Mucosa of descending colon (tissue), 3 donors: ENCODE results near the gene TLR5. TPM values are rescaled to one million over a fixed set of nuclear protein-coding genes. Genes with fewer than 3 reads are reported as not detected.
A peak's percentile ranks its signal among the peaks of the same experiment; 100 is the strongest.

Source experiments
- ATAC-seq: fragments of 200-7000 bp; cut with Tn5 transposase; one replicate; pipeline ENCODE4 v1.9.1; 2020; ENCODE audit warnings: mild to moderate bottlenecking, moderate library complexity
- DNase-seq, 3 donors: peaks; one replicate each; pipeline ENCODE4 v3.0.0-alpha.2; 2020
- H3K36me3 ChIP-seq: fragments of 200-600 bp; one replicate; pipeline ENCODE4 v1.8.0; 2021; ENCODE audit warnings: low read depth, mild to moderate bottlenecking
- H3K4me1 ChIP-seq: fragments of 200-600 bp; one replicate; pipeline ENCODE4 v1.8.0; 2021; ENCODE audit warnings: low read depth, mild to moderate bottlenecking
- H3K4me3 ChIP-seq: fragments of 200-600 bp; one replicate; pipeline ENCODE4 v1.8.0; 2021; ENCODE audit warnings: mild to moderate bottlenecking
- H3K9me3 ChIP-seq: fragments of 200-600 bp; one replicate; pipeline ENCODE4 v1.8.0; 2021; ENCODE audit warnings: mild to moderate bottlenecking
- CTCF ChIP-seq: fragments of 200-600 bp; IDR thresholded peaks from one replicate; pipeline ENCODE4 v1.8.0; 2022; ENCODE audit warnings: antibody characterized with exemption, mild to moderate bottlenecking
- intact Hi-C, 2 donors: fragments of 100-400 bp; cut with DNase I in 1 of 2; cut with micrococcal nuclease in 1 of 2; formaldehyde crosslinking; loops; one replicate each; pipeline versions ENCODE4 v1.11.0 to v1.11.1; 2022; cut with DNase I, micrococcal nuclease
- total RNA-seq, 3 donors: library from RNA; stranded (reverse); fragmentation: NEBNext Ultra II Directional in 2 of 3; extraction: Animal tissue kit (Norgen Biotek cat#: 25700) in 2 of 3; gene quantifications; one replicate each; pipeline versions ENCODE4 v1.2.1 to v1.2.4, GENCODE V29; 2021 to 2023
- donor health status: DM: no; HTN: no; CAD: no; lungs with moderate emphysema.
- donor health status: DM: no; HTN: no; CAD: no.
- donor health status: DM: no; HTN: yes; CAD: no.

The TLR5 gene
- total RNA-seq, 3 donors from 2014 or later: 2.2 to 6.9 (median 3.9) TPM

DNA sequence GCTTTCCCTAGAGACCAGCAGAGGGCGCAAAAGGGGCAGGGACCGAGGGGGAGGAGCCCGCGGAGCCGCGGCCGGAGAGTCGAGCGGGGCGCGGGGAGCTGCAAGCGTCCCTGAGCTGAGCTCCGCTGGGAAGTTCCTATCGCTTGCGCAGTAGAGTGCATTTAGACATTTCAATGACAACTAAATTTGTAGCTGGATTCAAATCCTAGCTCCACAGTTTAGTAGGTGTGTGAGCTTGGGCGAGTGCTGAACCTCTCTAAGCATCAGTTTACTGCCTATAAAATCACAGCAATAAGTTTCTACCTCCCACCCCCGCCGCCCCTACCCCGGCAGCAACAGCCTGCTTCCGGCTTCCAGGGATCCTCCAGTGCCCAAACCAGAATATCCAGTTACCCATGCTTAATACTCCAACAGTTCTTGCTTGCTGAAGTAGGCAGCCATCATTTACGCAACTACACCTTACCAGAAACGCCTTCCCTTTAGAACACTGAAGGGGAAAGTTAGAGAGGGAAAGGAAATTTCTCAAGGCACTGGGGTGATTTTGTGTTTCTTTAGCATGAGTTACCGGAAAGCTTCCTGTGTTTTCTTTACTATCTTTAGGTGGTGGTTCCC is 9.1 kb downstream of the TLR5 start:
- Histone ChIP-seq H3K4me1 (peaks cover 15% of the 10 kb centered on the region), H3K9me3 (no peaks in the 10 kb centered on the region), H3K4me3 (no peak overlapping the region), H3K36me3 (no peaks in the 10 kb centered on the region)
- intact Hi-C loops: loop anchor here (10.0 kb wide), 1 partner anchor 551 kb away; no protein-coding TSS in a partner anchor
- peak; percentile 90 for TF ChIP-seq CTCF
- DNase-seq (peak; percentile 83 to 86 (median 86)), ATAC-seq (peak; percentile 95)

- no peak for DNase-seq
- intact Hi-C loops: loop anchor here (10.0 kb wide), 1 partner anchor 551 kb away; no protein-coding TSS in a partner anchor
- Histone ChIP-seq H3K9me3 (no peaks in the 10 kb centered on the region), H3K4me3 (no peak overlapping the region), H3K4me1 (peaks cover 15% of the 10 kb centered on the region), H3K36me3 (no peaks in the 10 kb centered on the region)
- peak; percentile 1 for ATAC-seq
- TF ChIP-seq CTCF: no peak
Measured at GRCh38 chr1:223133306-223133823, 9.7 kb downstream of the TLR5 start.

GRCh38 chr1:223129229-223129901 is 13.7 kb downstream of the TLR5 start:
- H3K36me3 ChIP-seq: no peaks in the 10 kb centered on the region
- DNase-seq (peak; percentile 75 to 82 (median 76)), ATAC-seq (peak; percentile 62)
- H3K4me3 ChIP-seq: no peak overlapping the region
- TF ChIP-seq CTCF: peak; percentile 83
- peaks cover 4% of the 10 kb centered on the region for H3K4me1 ChIP-seq
- intact Hi-C loops: loop anchor here in 1 of 2 donors (10.0 kb wide), 1 partner anchor 335 kb away; no protein-coding TSS in a partner anchor
- H3K9me3 ChIP-seq: no peaks in the 10 kb centered on the region

DNA sequence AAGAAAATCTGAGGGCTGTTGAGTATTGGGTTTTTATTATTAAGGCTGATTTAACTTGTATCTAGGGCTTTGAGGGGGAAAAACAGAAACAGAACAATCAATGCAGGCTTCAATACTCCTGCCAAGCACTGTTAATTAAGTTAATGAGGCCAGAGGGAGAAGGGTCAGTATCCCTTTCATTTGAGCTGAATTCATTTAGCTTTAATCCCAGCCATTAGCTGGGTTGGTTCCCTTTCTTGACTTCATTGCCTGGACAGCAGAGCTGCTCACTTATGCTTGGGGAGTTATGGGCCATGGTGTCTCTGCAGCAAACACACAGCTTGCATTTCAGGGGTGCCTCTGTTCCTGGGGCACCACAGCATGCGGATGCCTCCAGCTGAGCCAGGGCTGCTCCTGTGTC is 16.3 kb downstream of the TLR5 start:
- peaks cover 2% of the 10 kb centered on the region for H3K4me1 ChIP-seq
- DNase-seq (no peak), ATAC-seq (no peak)

GRCh38 chr1:223125766-223126165 is 17.3 kb downstream of the TLR5 start:
- H3K4me3 ChIP-seq: no peak overlapping the region
- intact Hi-C loops: loop anchor here in 1 of 2 donors (10.0 kb wide), 1 partner anchor 331 kb away; no protein-coding TSS in a partner anchor
- no peak for DNase-seq

More for the DNA sequence above, 16.3 kb downstream of the TLR5 start:
- Histone ChIP-seq H3K36me3 (no peaks in the 10 kb centered on the region), H3K4me3 (no peak overlapping the region), H3K9me3 (no peaks in the 10 kb centered on the region)
- intact Hi-C loops: loop anchor here in 1 of 2 donors (10.0 kb wide), 1 partner anchor 332 kb away; no protein-coding TSS in a partner anchor
- no peak for TF ChIP-seq CTCF

More at GRCh38 chr1:223125766-223126165, 17.3 kb downstream of the TLR5 start:
- ATAC-seq: no peak
- no peaks in the 10 kb centered on the region for H3K36me3 ChIP-seq
- no peak for TF ChIP-seq CTCF
- no peaks in the 10 kb centered on the region for H3K9me3 ChIP-seq
- peaks cover 2% of the 10 kb centered on the region for H3K4me1 ChIP-seq
